PC-9 (cell line): ENCODE data around the gene MAT1A. TPM values are rescaled to one million over a fixed set of nuclear protein-coding genes. Genes with fewer than 3 reads are reported as not detected.
A peak's percentile ranks its signal among the peaks of the same experiment; 100 is the strongest.

Experiments
- BruUV-seq: library from RNA; stranded (reverse); fragments of 400-500 nt; replicated peaks from 2 replicates; lab custom pipeline; 2021; lab: Mats Ljungman, UMichigan
- CTCF ChIA-PET: fragments of 300-600 bp; sonication (Branson Sonifier 250); formaldehyde crosslinking; loops from one replicate; lab custom pipeline; 2022; ENCODE audit warnings: antibody characterized with exemption; lab: Charles Lee
- POLR2A ChIA-PET: fragments of 300-600 bp; sonication (Branson Sonifier 250); formaldehyde crosslinking; loops from one replicate; lab custom pipeline; 2022; ENCODE audit warnings: antibody characterized with exemption; ENCODE audit not compliant: unreplicated experiment; lab: Charles Lee
- DNase-seq, 2 experiments: peaks; one replicate each; pipeline versions ENCODE4 v3.0.0 to v3.0.0-alpha.2; 2015 to 2022; ENCODE audit warnings: mixed read lengths in 1 of 2
- H2AFZ ChIP-seq: fragments of 200-600 bp; sonication (generic); 2 replicates; pipeline ENCODE4 v1.8.1; 2017; ENCODE audit warnings: antibody characterized with exemption
- H3F3A ChIP-seq: fragments of 200-600 bp; sonication (generic); 2 replicates; pipeline ENCODE4 v1.8.1; 2017; ENCODE audit warnings: antibody characterized with exemption, mild to moderate bottlenecking, low read depth; ENCODE audit not compliant: insufficient read depth
- H3K27ac ChIP-seq: fragments of 200-600 bp; sonication (generic); 2 replicates; pipeline ENCODE4 v1.6.1; 2016; ENCODE audit warnings: mixed run types
- H3K27me3 ChIP-seq: fragments of 200-600 bp; sonication (generic); 2 replicates; pipeline ENCODE4 v1.6.1; 2016; ENCODE audit warnings: low read depth, mixed run types; ENCODE audit not compliant: insufficient read depth
- H3K36me3 ChIP-seq: fragments of 200-600 bp; sonication (generic); 2 replicates; pipeline ENCODE4 v1.6.1; 2016; ENCODE audit warnings: low read depth, mixed run types
- H3K4me1 ChIP-seq: fragments of 200-600 bp; sonication (generic); replicated peaks from 2 replicates; pipeline ENCODE4 v1.6.1; 2016; ENCODE audit warnings: mixed run types; ENCODE audit not compliant: insufficient read depth
- H3K4me2 ChIP-seq: fragments of 200-600 bp; sonication (generic); 2 replicates; pipeline ENCODE4 v1.6.1; 2017; ENCODE audit warnings: mixed run types
- H3K4me3 ChIP-seq: fragments of 200-600 bp; sonication (generic); 2 replicates; pipeline ENCODE4 v1.6.1; 2016; ENCODE audit warnings: mixed run types
- H3K79me2 ChIP-seq: fragments of 200-600 bp; sonication (generic); 2 replicates; pipeline ENCODE4 v1.6.1; 2017; ENCODE audit warnings: low read depth, mixed run types
- H3K9me2 ChIP-seq: fragments of 200-600 bp; sonication (generic); 2 replicates; pipeline ENCODE4 v1.8.1; 2017; ENCODE audit warnings: mild to moderate bottlenecking; ENCODE audit not compliant: insufficient read depth
- H3K9me3 ChIP-seq: fragments of 200-600 bp; sonication (generic); 2 replicates; pipeline ENCODE4 v1.8.1; 2016; ENCODE audit warnings: low read depth; ENCODE audit not compliant: insufficient read depth
- H4K20me1 ChIP-seq: fragments of 200-600 bp; sonication (generic); 2 replicates; pipeline ENCODE4 v1.8.1; 2017; ENCODE audit not compliant: insufficient read depth
- CTCF ChIP-seq: fragments of 200-600 bp; sonication (generic); conservative IDR thresholded peaks from 2 replicates; pipeline ENCODE4 v1.6.1; 2017; ENCODE audit warnings: mixed run types, antibody characterized with exemption, mild to moderate bottlenecking, moderate library complexity
- EZH2 ChIP-seq: fragments of 200-600 bp; sonication (generic); IDR thresholded peaks from 2 replicates; pipeline ENCODE4 v1.8.0; 2017; ENCODE audit warnings: antibody characterized with exemption, low read depth
- intact Hi-C: fragments of 100-400 bp; cut with micrococcal nuclease; formaldehyde crosslinking; loops from one replicate; pipeline ENCODE4 v1.10.0; 2022; ENCODE audit not compliant: unreplicated experiment
- total RNA-seq: library from RNA; stranded (reverse); gene quantifications from 2 replicates; pipeline ENCODE4 v1.2.3, GENCODE V29; 2021

The MAT1A gene
- total RNA-seq, 1 experiment from 2014 or later, result not detected

- BruUV-seq, result no TSS peak
- POLR2A ChIA-PET, result no interaction called here
- peak in 1 of 2 experiments; percentile 26 for DNase-seq
Measured at GRCh38 chr10:80322158-80322557, 32.7 kb upstream of the MAT1A start.

GRCh38 chr10:80321183-80321582, 31.7 kb upstream of the MAT1A start:
- no peak overlapping the region for H3K4me2 ChIP-seq
- peaks cover 10% of the 10 kb centered on the region; the same call in 1 of the 2 replicates for H3K27me3 ChIP-seq
- intact Hi-C loops, result no loop called here
- BruUV-seq, result no TSS peak
- no peak overlapping the region for H3K4me3 ChIP-seq
- TF ChIP-seq EZH2, result no peak
- no peak for TF ChIP-seq CTCF
- ChIA-PET CTCF (no interaction called here), POLR2A (no interaction called here)
- H4K20me1 ChIP-seq, result no peaks in the 10 kb centered on the region
- no peaks in the 10 kb centered on the region for H3K79me2 ChIP-seq
- DNase-seq, result no peak
- H3K4me1 ChIP-seq, result no peaks in the 10 kb centered on the region
- no peaks in the 10 kb centered on the region for H3K9me2 ChIP-seq
- peaks cover 2% of the 10 kb centered on the region; the same call in 1 of the 2 replicates for H3K9me3 ChIP-seq
- H3F3A ChIP-seq, result no peaks in the 10 kb centered on the region
- no peak overlapping the region for H2AFZ ChIP-seq
- H3K36me3 ChIP-seq, result no peaks in the 10 kb centered on the region
- H3K27ac ChIP-seq, result no peak overlapping the region

More at GRCh38 chr10:80322158-80322557, 32.7 kb upstream of the MAT1A start:
- Histone ChIP-seq H3K27ac (no peak overlapping the region), H3K79me2 (no peaks in the 10 kb centered on the region), H3K4me2 (no peak overlapping the region), H3K4me1 (no peaks in the 10 kb centered on the region), H3K36me3 (no peaks in the 10 kb centered on the region), H4K20me1 (no peaks in the 10 kb centered on the region), H3K9me2 (no peaks in the 10 kb centered on the region), H3K9me3 (0 out of 2 replicates have a peak, but pooled peaks cover 2% of the 10 kb centered on the region), H3K4me3 (no peak overlapping the region), H3K27me3 (peaks cover 13% of the 10 kb centered on the region), H3F3A (no peaks in the 10 kb centered on the region), H2AFZ (no peak overlapping the region)
- CTCF ChIA-PET, result no interaction called here
- intact Hi-C loops, result no loop called here
- TF ChIP-seq EZH2 (no peak), CTCF (no peak)

GRCh38 chr10:80320377-80320776, 30.9 kb upstream of the MAT1A start:
- no peak overlapping the region for H3K4me2 ChIP-seq

More at GRCh38 chr10:80320377-80320776, 30.9 kb upstream of the MAT1A start:
- Histone ChIP-seq H3F3A (no peaks in the 10 kb centered on the region), H3K4me1 (no peaks in the 10 kb centered on the region), H3K9me2 (no peaks in the 10 kb centered on the region), H3K79me2 (no peaks in the 10 kb centered on the region), H4K20me1 (no peaks in the 10 kb centered on the region), H3K27me3 (peaks cover 12% of the 10 kb centered on the region; the same call in 1 of the 2 replicates), H3K36me3 (no peaks in the 10 kb centered on the region), H3K9me3 (peaks cover 2% of the 10 kb centered on the region; the same call in 1 of the 2 replicates), H3K4me3 (no peak overlapping the region), H2AFZ (no peak overlapping the region), H3K27ac (no peak overlapping the region)
- TF ChIP-seq CTCF (no peak), EZH2 (no peak)
- intact Hi-C loops, result no loop called here
- ChIA-PET POLR2A (no interaction called here), CTCF (no interaction called here)
- no peak for DNase-seq
- BruUV-seq, result no TSS peak
